Measurements from ENCODE around the gene TAF3.
A peak's percentile ranks its signal among the peaks of the same experiment; 100 is the strongest.
"Not testable (repeated sequence)": the region's sequence is repeated elsewhere in the genome, so short reads cannot be mapped to it uniquely, and the experiment has no call there.

Gene TAF3

DNA sequence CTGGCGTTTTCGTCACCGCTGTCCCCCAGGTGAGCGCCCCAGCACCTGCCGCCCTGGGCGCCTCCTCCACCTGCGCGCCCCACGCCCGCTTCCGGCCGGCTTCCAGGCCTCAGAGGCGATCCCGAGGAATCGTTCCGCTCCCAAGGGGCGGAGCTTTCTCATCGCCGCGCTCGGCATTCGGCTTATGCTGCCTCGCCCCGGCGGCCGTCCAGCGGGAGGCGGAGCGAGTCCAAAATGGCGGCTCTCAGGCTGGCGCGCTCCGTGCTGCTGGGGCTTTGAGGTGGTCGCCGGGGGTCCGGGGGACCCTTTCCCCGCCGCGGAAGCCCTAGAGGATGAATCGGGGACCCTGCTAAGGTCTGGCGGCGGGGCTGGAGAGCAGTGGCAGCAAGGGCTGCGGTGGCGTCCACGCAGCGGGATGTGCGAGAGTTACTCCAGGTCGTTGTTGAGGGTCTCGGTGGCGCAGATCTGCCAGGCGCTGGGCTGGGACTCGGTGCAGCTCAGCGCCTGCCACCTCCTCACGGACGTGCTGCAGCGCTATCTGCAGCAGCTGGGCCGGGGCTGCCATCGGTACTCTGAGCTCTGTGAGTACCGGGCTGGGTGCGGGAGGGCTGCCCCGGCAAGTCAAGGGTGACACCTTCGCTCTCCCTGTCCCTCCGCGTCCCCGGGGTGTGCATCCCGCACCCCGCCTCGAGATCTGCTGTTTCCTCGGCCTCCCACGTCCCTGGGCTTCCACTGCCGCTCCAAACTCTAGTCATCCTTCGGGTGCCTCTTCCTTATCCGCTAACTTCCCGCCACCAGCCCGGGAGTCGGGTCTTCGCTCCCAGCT lies at the start of gene TAF3:
TSS of gene TAF3 (plus strand) at position 211 of the 826 bp plus-strand sequence. CDS start at position 416, 205 bp downstream.
- no peaks in the 10 kb centered on the region for H3K36me3 ChIP-seq
- peaks cover 11 to 22% of the 10 kb centered on the region in 2 experiments for H3K4me1 ChIP-seq (ENCODE audit: control insufficient read depth in 1 of 2, insufficient read depth in 1 of 2, low read depth in 1 of 2, low read length in 1 of 2)
- peak within 1 kb of the TSS; percentile 95 to 100 for H3K4me3 ChIP-seq (ENCODE audit: low read depth in 1 of 2, low read length in 1 of 2)
- H3K27ac ChIP-seq: peak within 1 kb of the TSS; percentile 53
- H3K9me3 ChIP-seq: no peaks in the 10 kb centered on the region
- TF ChIP-seq CTCF (IDR thresholded peaks at IDR 0.05): peak; percentile 28
- peaks cover 18% of the 10 kb centered on the region for H3K27me3 ChIP-seq

DNA sequence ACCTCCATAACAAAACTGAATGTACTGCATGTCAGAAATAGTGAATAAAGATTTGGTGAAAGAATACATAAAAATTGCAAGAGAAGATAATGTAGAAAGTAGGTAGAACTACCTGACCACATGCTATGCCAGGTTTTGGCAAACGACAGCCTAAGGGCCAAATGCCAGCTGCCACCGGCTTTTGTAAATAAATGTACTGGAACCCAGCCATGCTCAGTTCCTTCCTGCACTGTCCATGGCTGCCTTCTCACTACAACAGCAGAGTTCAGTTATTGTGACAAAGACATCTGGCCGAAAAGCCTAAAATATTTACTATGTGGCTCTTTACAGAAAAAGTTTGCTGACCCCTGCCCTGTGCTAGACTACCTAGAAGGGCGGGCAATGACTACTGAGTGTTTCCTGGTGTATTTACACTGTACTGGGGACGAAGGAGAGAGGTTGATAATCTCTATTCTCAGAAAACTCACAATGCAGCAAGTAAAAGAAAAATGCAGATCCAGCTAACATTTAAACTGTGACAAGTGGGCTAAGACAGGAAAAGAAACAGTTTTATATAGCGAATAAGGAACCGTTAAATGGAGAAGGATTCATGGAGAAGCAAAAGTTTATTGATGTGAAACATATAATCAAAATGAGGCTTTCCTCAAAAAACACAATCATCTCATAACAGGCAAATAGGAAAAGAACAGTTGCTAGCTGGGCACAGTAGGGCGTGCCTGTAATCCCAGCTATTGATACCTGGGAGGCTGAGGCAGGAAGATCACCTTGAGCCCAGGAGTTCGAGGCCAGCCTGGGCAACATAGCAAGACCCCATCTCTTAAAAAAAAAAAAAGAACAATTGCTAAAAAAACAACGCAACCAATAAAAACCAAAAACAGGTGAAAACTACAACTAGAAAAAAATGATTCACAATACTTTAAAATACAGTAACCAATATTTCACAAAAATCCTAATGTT lies 44.2 kb upstream of the TAF3 start:
- no peaks in the 10 kb centered on the region for H3K9me3 ChIP-seq
- H3K36me3 ChIP-seq: peaks cover 89% of the 10 kb centered on the region
- H3K27ac ChIP-seq: no peak overlapping the region
- H3K4me3 ChIP-seq (ENCODE audit: low read depth in 1 of 2, low read length in 1 of 2): no peak overlapping the region
- TF ChIP-seq CTCF (IDR thresholded peaks at IDR 0.05): no peak
- H3K27me3 ChIP-seq: no peaks in the 10 kb centered on the region
- H3K4me1 ChIP-seq (ENCODE audit: control insufficient read depth in 1 of 2, insufficient read depth in 1 of 2, low read depth in 1 of 2, low read length in 1 of 2): no peaks in the 10 kb centered on the region

DNA sequence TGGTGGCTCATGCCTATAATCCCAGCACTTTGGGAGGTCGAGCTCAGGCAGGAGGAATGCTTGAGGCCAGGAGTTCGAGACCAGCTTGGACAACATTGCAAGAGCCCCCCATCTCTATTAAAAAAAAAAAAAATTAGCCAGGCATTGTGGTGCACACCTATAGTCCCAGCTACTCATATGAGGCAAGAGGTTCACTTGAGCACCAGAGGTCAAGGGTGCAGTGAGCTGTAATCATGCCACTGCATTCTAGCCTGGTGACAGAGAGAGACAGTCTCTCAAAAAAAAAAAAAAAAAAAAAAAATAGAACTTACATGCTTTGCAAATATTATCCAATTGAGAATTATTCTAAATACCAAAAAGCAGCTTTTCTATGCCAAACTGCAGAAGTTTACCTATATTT lies 41.5 kb upstream of the TAF3 start:
- TF ChIP-seq CTCF (IDR thresholded peaks at IDR 0.05): no peak
- no peak overlapping the region for H3K27ac ChIP-seq
- no peaks in the 10 kb centered on the region for H3K27me3 ChIP-seq
- H3K9me3 ChIP-seq: no peaks in the 10 kb centered on the region
- no peaks in the 10 kb centered on the region for H3K4me1 ChIP-seq (ENCODE audit: control insufficient read depth in 1 of 2, insufficient read depth in 1 of 2, low read depth in 1 of 2, low read length in 1 of 2)
- H3K4me3 ChIP-seq (ENCODE audit: low read depth in 1 of 2, low read length in 1 of 2): no peak overlapping the region
- peaks cover 89% of the 10 kb centered on the region for H3K36me3 ChIP-seq

- not testable (repeated sequence) for H3K4me3 ChIP-seq (ENCODE audit: low read depth in 1 of 2, low read length in 1 of 2); H3K9me3 ChIP-seq
- peaks cover 54% of the 10 kb centered on the region for H3K36me3 ChIP-seq
Observed at GRCh38 chr10:7782194-7782593, 36.1 kb upstream of the TAF3 start.

DNA sequence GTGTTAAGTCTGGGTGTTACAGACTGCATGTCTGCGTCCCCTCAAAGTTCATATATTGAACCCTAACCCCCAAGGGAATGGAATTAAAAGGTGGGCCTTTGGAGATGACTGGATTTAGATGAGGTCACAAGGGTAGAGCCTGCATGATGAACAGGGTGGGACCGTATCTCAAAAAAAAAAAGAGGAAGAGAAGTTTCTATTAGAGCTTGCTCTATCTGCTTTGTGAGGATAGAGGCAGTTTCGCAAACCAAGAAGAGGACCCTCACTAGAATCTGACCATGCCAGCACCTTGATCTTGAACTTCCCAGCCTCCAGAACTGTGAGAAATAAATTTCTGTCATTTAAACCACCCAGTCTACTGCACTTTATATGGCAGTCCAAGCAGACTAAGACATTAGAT lies 31.9 kb upstream of the TAF3 start:
- TF ChIP-seq CTCF (IDR thresholded peaks at IDR 0.05): no peak
- Histone ChIP-seq H3K27me3 (no peaks in the 10 kb centered on the region), H3K36me3 (peaks cover 11% of the 10 kb centered on the region), H3K9me3 (no peaks in the 10 kb centered on the region), H3K4me3 (ENCODE audit: low read depth in 1 of 2, low read length in 1 of 2) (no peak overlapping the region), H3K4me1 (ENCODE audit: control insufficient read depth in 1 of 2, insufficient read depth in 1 of 2, low read depth in 1 of 2, low read length in 1 of 2) (peaks cover 27 to 33% of the 10 kb centered on the region in 2 experiments), H3K27ac (peak overlapping the region; percentile 75)

More at GRCh38 chr10:7782194-7782593, 36.1 kb upstream of the TAF3 start:
- not testable (repeated sequence) for H3K27me3 ChIP-seq, H3K27ac ChIP-seq
- H3K4me1 ChIP-seq (ENCODE audit: control insufficient read depth in 1 of 2, insufficient read depth in 1 of 2, low read depth in 1 of 2, low read length in 1 of 2): peaks cover 8 to 11% of the 10 kb centered on the region in 2 experiments
